ENCODE measurements around the gene MVB12A.

The MVB12A gene

DNA sequence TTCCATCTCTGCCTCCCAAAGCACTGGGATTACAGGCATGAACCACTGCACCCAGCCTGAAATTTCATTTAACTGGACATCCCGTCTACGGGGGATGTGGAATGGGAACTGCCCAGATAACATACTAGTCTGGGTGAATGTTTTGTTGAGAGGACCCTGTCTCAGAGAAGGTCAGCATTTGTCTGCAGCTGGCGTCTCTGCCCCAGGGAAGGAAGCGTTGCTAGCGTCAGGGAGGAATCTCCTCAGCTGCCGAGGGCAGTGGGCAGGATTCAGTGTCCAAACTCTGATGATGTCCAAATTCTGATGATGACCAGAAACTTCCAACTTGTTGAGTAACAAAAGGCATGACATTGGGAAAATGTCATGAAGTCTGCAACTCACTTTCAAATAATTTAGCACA, 37.8 kb downstream of the MVB12A start:
- no peak for TF ChIP-seq SIN3A (IDR thresholded peaks at IDR 0.05; ENCODE audit: borderline replicate concordance, insufficient read depth, low read length)
- TF ChIP-seq FOXP2 (optimal IDR thresholded peaks at IDR 0.05; ENCODE audit: borderline replicate concordance, extremely low read depth, extremely low read length, insufficient read depth): no peak
- TF ChIP-seq, protein P1, sequence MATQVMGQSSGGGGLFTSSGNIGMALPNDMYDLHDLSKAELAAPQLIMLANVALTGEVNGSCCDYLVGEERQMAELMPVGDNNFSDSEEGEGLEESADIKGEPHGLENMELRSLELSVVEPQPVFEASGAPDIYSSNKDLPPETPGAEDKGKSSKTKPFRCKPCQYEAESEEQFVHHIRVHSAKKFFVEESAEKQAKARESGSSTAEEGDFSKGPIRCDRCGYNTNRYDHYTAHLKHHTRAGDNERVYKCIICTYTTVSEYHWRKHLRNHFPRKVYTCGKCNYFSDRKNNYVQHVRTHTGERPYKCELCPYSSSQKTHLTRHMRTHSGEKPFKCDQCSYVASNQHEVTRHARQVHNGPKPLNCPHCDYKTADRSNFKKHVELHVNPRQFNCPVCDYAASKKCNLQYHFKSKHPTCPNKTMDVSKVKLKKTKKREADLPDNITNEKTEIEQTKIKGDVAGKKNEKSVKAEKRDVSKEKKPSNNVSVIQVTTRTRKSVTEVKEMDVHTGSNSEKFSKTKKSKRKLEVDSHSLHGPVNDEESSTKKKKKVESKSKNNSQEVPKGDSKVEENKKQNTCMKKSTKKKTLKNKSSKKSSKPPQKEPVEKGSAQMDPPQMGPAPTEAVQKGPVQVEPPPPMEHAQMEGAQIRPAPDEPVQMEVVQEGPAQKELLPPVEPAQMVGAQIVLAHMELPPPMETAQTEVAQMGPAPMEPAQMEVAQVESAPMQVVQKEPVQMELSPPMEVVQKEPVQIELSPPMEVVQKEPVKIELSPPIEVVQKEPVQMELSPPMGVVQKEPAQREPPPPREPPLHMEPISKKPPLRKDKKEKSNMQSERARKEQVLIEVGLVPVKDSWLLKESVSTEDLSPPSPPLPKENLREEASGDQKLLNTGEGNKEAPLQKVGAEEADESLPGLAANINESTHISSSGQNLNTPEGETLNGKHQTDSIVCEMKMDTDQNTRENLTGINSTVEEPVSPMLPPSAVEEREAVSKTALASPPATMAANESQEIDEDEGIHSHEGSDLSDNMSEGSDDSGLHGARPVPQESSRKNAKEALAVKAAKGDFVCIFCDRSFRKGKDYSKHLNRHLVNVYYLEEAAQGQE (IDR thresholded peaks at IDR 0.05; ENCODE audit: insufficient read depth in 1 of 2, low read depth in 2 of 2, low read length in 2 of 2): no peak
- TF ChIP-seq TAF1 (IDR thresholded peaks at IDR 0.05; ENCODE audit: borderline replicate concordance, insufficient read depth, low read length): no peak
- TF ChIP-seq POLR2AphosphoS5 (IDR thresholded peaks at IDR 0.05; ENCODE audit: low read depth, low read length): no peak

DNA sequence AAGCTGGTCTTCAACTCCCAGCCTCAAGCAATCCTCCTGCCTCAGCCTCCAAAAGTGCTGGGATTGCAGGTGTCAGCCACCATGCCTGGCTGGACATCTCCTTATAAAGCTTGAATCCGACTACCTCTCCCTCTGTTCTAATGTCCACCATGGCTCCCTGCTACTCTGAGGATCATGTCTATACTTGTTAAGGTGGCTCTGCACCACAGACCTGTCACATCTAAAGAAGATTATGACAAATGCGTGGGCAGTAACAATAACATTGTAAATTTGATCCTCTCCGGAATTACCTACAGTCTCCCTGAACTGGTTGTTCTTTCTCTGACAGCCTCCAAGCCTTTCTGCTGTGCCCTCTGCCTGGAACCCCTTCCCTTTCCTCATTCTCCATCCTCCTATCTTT, 39.1 kb downstream of the MVB12A start:
- no peak for TF ChIP-seq TAF1 (IDR thresholded peaks at IDR 0.05; ENCODE audit: borderline replicate concordance, insufficient read depth, low read length)
- no peak for TF ChIP-seq SIN3A (IDR thresholded peaks at IDR 0.05; ENCODE audit: borderline replicate concordance, insufficient read depth, low read length)

DNA sequence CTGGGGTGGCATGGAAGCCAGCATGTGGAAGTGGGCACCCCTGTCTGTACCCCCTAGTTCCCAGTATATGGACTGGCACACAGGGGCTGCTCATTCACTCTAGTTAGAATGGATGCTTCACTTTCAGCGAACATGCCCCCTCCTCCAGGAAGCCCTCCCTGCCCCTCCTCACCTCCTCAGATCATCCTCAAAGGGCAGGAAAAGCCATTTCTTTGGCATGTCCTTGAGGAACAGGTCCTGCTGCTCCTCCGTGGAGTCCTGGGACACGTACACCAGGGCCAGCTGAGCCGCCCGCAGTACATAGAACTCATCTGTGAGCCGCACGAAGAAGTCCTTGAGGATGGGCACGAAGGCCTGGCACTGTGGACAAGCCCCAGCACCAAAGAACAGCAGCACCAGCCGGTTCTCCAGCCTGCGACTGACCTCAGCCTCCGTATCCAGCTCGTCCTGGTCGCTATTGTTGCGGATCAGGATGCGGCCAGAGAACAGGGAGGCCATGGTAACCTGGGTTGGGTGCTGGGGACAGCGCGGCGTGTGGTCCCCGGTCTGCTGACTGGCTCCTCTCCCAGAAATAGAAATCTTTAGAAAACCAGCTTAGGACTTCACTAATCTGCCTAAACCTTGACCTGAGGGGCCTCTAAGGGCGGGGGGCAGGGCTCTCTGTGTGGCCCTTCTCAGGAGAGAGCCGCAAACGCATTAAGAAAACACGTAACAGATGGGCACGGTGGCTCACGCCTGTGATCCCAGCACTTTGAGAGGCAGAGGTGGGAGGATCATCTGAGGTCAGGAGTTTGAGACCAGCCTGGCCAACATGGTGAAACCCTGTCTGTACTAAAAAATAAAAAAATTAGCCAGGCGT, 40.8 kb downstream of the MVB12A start, which contains the start of gene NXNL1:
TSS of gene NXNL1 (minus strand) at position 555 of the 859 bp plus-strand sequence. CDS start at position 498, 57 bp downstream.
- TF ChIP-seq, protein P1 (IDR thresholded peaks at IDR 0.05; ENCODE audit: insufficient read depth in 1 of 2, low read depth in 2 of 2, low read length in 2 of 2): no peak
- TF ChIP-seq FOXP2 (optimal IDR thresholded peaks at IDR 0.05; ENCODE audit: borderline replicate concordance, extremely low read depth, extremely low read length, insufficient read depth) (no peak), TAF1 (IDR thresholded peaks at IDR 0.05; ENCODE audit: borderline replicate concordance, insufficient read depth, low read length) (no peak), POLR2AphosphoS5 (IDR thresholded peaks at IDR 0.05; ENCODE audit: low read depth, low read length) (no peak), SIN3A (IDR thresholded peaks at IDR 0.05; ENCODE audit: borderline replicate concordance, insufficient read depth, low read length) (no peak)

DNA sequence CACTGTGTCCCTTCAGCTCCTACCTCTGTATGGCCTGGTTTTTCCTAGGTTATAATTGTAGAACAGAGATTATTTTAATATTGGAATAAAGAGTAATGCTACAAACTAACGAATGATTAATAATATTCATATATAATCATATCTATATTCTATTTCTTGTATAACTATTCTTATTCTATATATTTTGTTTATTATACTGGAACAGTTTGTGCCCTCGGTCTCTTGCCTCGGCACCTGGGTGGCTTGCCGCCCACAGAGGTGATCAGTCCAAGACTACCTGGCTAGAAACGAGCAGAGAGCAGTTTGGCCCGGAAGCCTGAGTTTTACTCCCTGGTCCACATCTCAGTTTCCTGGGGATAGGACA, 46.6 kb downstream of the MVB12A start:
- TF ChIP-seq TAF1 (IDR thresholded peaks at IDR 0.05; ENCODE audit: borderline replicate concordance, insufficient read depth, low read length) (no peak), SIN3A (IDR thresholded peaks at IDR 0.05; ENCODE audit: borderline replicate concordance, insufficient read depth, low read length) (no peak), POLR2AphosphoS5 (IDR thresholded peaks at IDR 0.05; ENCODE audit: low read depth, low read length) (no peak), FOXP2 (optimal IDR thresholded peaks at IDR 0.05; ENCODE audit: borderline replicate concordance, extremely low read depth, extremely low read length, insufficient read depth) (no peak)
- TF ChIP-seq, protein P1 (IDR thresholded peaks at IDR 0.05; ENCODE audit: insufficient read depth in 1 of 2, low read depth in 2 of 2, low read length in 2 of 2): no peak

DNA sequence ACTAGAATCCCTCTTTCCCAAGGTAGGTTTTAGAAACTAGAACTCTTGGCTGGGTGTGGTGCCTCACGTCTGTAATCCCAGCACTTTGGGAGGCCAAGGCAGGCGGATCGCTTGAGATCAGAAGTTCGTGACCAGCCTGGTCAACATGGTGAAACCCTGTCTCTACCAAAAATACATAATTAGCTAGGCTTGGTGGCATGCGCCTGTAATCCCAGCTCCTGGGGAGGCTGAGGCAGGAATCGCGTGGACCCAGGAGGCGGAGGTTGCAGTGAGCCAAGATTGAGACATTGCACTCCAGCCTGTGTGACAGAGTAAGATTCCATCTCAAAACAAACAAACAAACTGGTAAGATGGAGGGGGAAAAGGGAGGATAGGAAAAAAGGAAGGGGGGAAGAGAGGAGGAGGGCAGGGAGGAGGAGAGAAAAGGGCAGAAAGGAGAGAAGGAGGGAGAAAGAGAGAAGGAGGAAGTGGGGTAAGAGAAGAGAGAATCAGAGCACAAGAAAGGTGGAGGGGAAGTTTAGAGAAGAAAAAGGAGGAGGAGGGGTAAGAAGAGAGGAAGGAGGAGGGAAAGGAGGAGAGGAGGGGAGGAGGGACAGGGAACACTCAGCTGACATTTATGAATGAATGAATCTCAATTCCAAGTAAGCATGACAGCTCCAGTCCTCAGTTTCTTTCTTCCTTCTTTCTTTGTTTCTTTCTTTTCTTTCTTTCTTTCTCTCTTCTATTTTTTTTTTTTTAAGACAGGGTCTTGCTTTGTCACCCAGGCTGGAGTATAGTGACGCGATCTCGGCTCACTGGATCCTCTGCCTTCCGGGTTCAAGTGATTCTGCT, 47.8 kb downstream of the MVB12A start:
- no peak for TF ChIP-seq POLR2AphosphoS5 (IDR thresholded peaks at IDR 0.05; ENCODE audit: low read depth, low read length)
- no peak for TF ChIP-seq FOXP2 (optimal IDR thresholded peaks at IDR 0.05; ENCODE audit: borderline replicate concordance, extremely low read depth, extremely low read length, insufficient read depth)
- no peak for TF ChIP-seq TAF1 (IDR thresholded peaks at IDR 0.05; ENCODE audit: borderline replicate concordance, insufficient read depth, low read length)
- TF ChIP-seq, protein P1 (IDR thresholded peaks at IDR 0.05; ENCODE audit: insufficient read depth in 1 of 2, low read depth in 2 of 2, low read length in 2 of 2): no peak
- TF ChIP-seq SIN3A (IDR thresholded peaks at IDR 0.05; ENCODE audit: borderline replicate concordance, insufficient read depth, low read length): no peak

All from PFSK-1 (cell line).